GM19099 (cell line): ENCODE results near the gene SELENOW.

ENCODE experiments used
- POLR2A ChIP-seq: IDR thresholded peaks from 3 replicates; pipeline ENCODE4 v1.6.1; 2011; ENCODE audit warnings: low read depth; ENCODE audit not compliant: insufficient read length; ENCODE audit errors: extremely low read depth

The SELENOW gene

GRCh38 chr19:47768604-47769003 is 9.9 kb upstream of the SELENOW start:
- no peak for TF ChIP-seq POLR2A

GRCh38 chr19:47769534-47769933 is 9.0 kb upstream of the SELENOW start:
- TF ChIP-seq POLR2A = no peak

- TF ChIP-seq POLR2A = no peak
These were observed 1.9 kb upstream of the SELENOW start for GRCh38 chr19:47776568-47776967.

GRCh38 chr19:47778954-47779351 is 450 bp downstream of the SELENOW start:
- TF ChIP-seq POLR2A = no peak

- TF ChIP-seq POLR2A = no peak
These were observed 1.2 kb downstream of the SELENOW start for GRCh38 chr19:47779524-47780214.

- TF ChIP-seq POLR2A = no peak
These were observed 1.7 kb downstream of the SELENOW start for GRCh38 chr19:47780215-47780551.

GRCh38 chr19:47781590-47782262 is 3.2 kb downstream of the SELENOW start:
- no peak for TF ChIP-seq POLR2A

GRCh38 chr19:47786566-47786965 is 8.1 kb downstream of the SELENOW start:
- TF ChIP-seq POLR2A = no peak

- no peak for TF ChIP-seq POLR2A
These were observed 11.9 kb downstream of the SELENOW start for GRCh38 chr19:47790398-47790814.

- TF ChIP-seq POLR2A = no peak
These were observed 14.1 kb downstream of the SELENOW start for GRCh38 chr19:47792616-47793015.

- TF ChIP-seq POLR2A = no peak
These were observed 16.0 kb downstream of the SELENOW start for GRCh38 chr19:47794526-47794925.

- no peak for TF ChIP-seq POLR2A
These were observed 18.3 kb downstream of the SELENOW start for GRCh38 chr19:47796785-47797184.

GRCh38 chr19:47797996-47798903 is 19.7 kb downstream of the SELENOW start:
- TF ChIP-seq POLR2A = no peak

- no peak for TF ChIP-seq POLR2A
These were observed 20.4 kb downstream of the SELENOW start for GRCh38 chr19:47798904-47799266.

GRCh38 chr19:47801270-47801669 is 22.8 kb downstream of the SELENOW start:
- no peak for TF ChIP-seq POLR2A
